Tibial nerve (tissue), 4 donors: ENCODE measurements around the gene ZNF556.

ENCODE experiments used
- EP300 ChIP-seq, 2 donors: sonication (generic); formaldehyde crosslinking; IDR thresholded peaks; one replicate each; pipeline ENCODE4 v1.6.1; 2017; ENCODE audit warnings: antibody characterized with exemption in 2 of 2, mild to moderate bottlenecking in 1 of 2
- POLR2A ChIP-seq, 2 donors: fragments of 450-650 bp; IDR thresholded peaks; one replicate each; pipeline ENCODE4 v1.6.1; 2017; ENCODE audit warnings: antibody characterized with exemption in 2 of 2, mild to moderate bottlenecking in 2 of 2, moderate library complexity in 2 of 2
- TF ChIP-seq, protein P1 (sequence below), 5 experiments: fragments of 200-600 bp in 3 of 5; fragments of 450-650 bp in 2 of 5; sonication (generic) in 3 of 5; IDR thresholded peaks; one replicate each; pipeline ENCODE4 v1.5.1; 2016 to 2019; ENCODE audit warnings: antibody characterized with exemption in 5 of 5, mild to moderate bottlenecking in 3 of 5, moderate library complexity in 2 of 5

GRCh38 chr19:2906631-2907195 is 39.6 kb downstream of the ZNF556 start:
- TF ChIP-seq, protein P1, sequence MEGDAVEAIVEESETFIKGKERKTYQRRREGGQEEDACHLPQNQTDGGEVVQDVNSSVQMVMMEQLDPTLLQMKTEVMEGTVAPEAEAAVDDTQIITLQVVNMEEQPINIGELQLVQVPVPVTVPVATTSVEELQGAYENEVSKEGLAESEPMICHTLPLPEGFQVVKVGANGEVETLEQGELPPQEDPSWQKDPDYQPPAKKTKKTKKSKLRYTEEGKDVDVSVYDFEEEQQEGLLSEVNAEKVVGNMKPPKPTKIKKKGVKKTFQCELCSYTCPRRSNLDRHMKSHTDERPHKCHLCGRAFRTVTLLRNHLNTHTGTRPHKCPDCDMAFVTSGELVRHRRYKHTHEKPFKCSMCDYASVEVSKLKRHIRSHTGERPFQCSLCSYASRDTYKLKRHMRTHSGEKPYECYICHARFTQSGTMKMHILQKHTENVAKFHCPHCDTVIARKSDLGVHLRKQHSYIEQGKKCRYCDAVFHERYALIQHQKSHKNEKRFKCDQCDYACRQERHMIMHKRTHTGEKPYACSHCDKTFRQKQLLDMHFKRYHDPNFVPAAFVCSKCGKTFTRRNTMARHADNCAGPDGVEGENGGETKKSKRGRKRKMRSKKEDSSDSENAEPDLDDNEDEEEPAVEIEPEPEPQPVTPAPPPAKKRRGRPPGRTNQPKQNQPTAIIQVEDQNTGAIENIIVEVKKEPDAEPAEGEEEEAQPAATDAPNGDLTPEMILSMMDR (IDR thresholded peaks at IDR 0.05), result no peak
- no peak for TF ChIP-seq EP300 (IDR thresholded peaks at IDR 0.05)
- TF ChIP-seq POLR2A (IDR thresholded peaks at IDR 0.05), result no peak
